ENCODE measurements around the gene SMIM13.

SMIM13 gene

DNA sequence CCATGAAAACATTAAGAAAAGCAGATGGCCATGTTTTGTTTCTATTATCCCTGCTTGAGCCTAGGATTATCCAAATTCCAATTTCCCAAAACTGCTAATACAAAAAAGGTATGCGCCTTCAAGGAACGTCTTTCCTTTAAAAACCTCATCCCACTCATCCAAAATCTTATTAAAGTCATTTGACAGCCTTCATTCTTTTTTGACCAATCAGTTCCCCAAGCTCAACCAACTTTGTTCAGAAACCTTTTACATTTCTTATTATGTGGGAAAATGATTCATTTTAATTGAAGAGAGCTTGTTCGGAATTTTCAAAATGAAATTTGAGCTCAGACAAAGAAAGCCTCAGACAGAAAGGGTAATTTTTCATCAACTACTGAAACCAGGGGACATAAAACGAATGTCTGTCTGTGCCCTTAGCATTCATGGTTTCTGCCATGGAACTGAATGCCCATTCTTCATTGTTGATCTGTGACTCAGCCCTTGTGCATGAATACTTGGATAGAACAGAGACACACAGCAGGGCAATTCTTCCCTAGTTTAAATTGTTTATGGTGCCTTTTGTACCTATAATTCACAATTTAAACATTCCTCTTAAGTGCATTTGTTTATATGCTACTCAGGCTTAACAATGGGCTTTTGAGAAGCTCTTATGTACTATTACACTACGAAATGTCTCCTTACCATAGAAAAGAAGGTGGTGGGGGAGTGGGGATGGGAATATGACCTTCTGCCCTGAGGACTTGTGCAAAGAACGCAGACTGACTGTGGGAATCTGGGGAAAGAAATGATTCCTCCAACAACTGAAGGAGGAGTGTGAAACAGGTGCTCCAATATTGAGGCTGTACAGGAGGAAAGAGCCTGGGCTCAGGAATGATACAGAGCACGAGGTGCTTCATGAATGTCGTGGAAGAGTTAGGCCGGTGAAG is 67.7 kb downstream of the SMIM13 start:
- no peak for DNase-seq (ENCODE audit: low read depth, low spot score)
- ChIA-PET CTCF (interaction anchor here (0.9 to 1.3 kb wide), 3 partner anchors 14 to 334 kb away, joined by 3 to 4 read pairs (median 4); no protein-coding TSS in a partner anchor), POLR2A (no interaction called here)
- no peak overlapping the region for H3K4me3 ChIP-seq (ENCODE audit: low read depth, low read length)
- TF ChIP-seq, protein P1, sequence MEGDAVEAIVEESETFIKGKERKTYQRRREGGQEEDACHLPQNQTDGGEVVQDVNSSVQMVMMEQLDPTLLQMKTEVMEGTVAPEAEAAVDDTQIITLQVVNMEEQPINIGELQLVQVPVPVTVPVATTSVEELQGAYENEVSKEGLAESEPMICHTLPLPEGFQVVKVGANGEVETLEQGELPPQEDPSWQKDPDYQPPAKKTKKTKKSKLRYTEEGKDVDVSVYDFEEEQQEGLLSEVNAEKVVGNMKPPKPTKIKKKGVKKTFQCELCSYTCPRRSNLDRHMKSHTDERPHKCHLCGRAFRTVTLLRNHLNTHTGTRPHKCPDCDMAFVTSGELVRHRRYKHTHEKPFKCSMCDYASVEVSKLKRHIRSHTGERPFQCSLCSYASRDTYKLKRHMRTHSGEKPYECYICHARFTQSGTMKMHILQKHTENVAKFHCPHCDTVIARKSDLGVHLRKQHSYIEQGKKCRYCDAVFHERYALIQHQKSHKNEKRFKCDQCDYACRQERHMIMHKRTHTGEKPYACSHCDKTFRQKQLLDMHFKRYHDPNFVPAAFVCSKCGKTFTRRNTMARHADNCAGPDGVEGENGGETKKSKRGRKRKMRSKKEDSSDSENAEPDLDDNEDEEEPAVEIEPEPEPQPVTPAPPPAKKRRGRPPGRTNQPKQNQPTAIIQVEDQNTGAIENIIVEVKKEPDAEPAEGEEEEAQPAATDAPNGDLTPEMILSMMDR (IDR thresholded peaks at IDR 0.05; ENCODE audit: insufficient read depth, low read length, missing control alignments): no peak

DNA sequence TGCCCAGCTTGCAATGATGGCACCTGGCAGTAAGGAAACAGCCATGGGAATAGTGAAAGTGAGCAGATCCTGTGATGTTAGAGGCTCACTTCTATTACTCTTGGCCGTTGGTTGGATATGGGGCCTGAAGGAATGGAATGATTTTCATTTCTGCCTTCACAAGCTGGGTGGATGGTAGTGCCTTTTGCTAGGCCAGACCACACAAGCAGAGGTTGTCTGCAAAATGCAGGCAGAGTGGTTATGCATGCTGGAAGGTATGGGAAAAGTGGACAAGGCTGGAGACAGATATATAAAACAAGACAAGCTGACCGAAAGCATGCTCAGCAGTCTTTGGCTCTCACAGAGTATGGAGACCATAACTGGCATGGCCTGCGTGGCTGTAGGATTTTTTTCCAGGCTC is 68.6 kb downstream of the SMIM13 start:
- ChIA-PET POLR2A (no interaction called here), CTCF (interaction anchor here (1.7 kb wide), 2 partner anchors 10 to 17 kb away, joined by 3 to 12 read pairs; no protein-coding TSS in a partner anchor)
- DNase-seq (ENCODE audit: low read depth, low spot score): no peak
- TF ChIP-seq, protein P1 (IDR thresholded peaks at IDR 0.05; ENCODE audit: insufficient read depth, low read length, missing control alignments): no peak
- H3K4me3 ChIP-seq (ENCODE audit: low read depth, low read length): no peak overlapping the region

DNA sequence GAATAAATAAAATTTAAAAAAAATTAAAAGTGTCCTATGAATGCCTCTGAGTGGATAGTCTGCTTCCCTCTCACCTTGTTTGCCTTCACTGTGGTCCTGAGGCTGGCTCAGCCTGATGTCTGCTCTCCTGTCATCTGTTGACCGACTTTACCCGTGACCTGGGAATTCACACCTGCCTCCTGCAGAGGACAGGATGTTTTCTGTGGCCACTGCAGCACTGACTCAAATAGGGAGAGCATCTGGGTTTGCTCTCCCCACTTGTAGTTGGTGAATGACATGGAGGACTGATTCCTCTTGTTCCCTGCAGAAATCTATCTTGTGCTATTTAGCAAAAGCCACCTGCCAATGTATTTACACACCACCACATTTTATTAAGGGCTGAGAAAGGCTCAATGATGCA is 70.3 kb downstream of the SMIM13 start:
- TF ChIP-seq, protein P1 (IDR thresholded peaks at IDR 0.05; ENCODE audit: insufficient read depth, low read length, missing control alignments): no peak

DNA sequence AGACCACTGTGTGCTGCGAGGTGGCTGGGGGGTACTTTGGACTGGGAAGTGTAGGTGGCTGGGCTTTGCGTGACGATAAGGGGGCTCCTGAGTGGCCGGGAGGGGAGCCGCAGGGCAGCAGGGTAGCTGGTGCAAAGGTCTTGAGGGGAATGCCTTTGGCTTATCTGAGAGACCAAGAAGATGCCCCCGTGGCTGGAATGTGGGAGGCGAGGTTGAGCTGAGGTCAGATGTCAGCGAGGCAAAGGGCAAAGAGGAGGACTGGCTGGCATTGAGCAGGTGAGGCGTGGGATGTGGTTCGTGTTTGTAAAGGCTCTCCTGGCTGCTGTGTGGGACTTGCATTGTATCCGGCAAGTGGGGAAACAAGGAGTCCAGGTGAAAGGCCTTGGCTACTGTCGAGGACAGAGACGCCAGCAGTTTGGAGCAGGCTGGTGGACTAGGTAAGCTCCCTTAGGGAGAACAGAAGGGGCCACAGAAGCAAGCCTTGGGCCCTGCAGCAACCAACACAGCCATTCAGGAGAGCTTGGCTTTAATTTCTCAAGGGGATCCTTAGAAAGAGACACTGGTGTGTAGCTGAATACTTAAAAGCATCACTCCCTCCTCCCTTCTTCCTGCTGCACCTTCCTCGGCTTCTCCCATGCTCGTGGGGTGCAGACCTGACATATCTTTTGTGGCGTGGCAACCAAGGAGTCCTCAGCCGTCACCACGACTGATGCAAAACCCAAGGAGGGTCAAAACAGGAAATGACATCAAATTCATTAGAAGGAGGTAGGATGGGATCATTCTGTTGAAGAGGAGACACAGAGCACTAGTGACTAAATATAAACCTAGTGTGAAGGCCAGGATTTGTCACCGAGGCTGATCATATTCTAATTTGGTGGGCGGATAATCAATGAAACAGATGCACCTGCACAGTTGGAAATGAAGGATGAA is 71.3 kb downstream of the SMIM13 start:
- POLR2A ChIA-PET: no interaction called here
- CTCF ChIA-PET: interaction anchor here (0.7 to 1.8 kb wide), 2 partner anchors 94 to 331 kb away, joined by 3 to 5 read pairs; no protein-coding TSS in a partner anchor
- H3K4me3 ChIP-seq (ENCODE audit: low read depth, low read length): no peak overlapping the region
- TF ChIP-seq, protein P1 (IDR thresholded peaks at IDR 0.05; ENCODE audit: insufficient read depth, low read length, missing control alignments): no peak
- DNase-seq (ENCODE audit: low read depth, low spot score): no peak

More for the DNA sequence above, 70.3 kb downstream of the SMIM13 start:
- ChIA-PET POLR2A (no interaction called here), CTCF (interaction anchor here (1.2 to 1.7 kb wide), 2 partner anchors 8 to 19 kb away, joined by 4 to 12 read pairs; no protein-coding TSS in a partner anchor)
- no peak for DNase-seq (ENCODE audit: low read depth, low spot score)
- no peak overlapping the region for H3K4me3 ChIP-seq (ENCODE audit: low read depth, low read length)

DNA sequence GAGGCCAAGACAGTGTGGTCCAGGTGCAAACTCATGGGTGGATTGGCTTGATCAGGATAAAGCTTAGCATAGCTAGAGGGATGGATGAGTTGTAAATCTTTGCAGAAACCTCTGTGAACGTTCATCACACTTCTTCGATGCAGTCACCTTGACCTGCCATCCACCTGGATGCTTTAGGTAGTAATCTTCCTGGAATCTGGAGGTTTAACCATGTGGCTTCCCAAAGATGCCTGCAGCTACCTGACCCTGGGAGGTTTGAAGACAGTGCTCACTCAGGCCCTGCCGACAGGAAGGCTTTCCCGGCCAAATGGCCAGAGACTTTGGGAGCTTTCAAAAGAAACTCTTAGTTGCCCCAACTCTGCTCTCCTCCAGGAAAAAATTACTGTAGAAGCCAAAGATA is 73.3 kb downstream of the SMIM13 start:
- ChIA-PET CTCF (interaction anchor here (0.7 to 9.8 kb wide), 7 partner anchors 10 to 331 kb away, joined by 3 to 115 read pairs (median 3); no protein-coding TSS in a partner anchor), POLR2A (no interaction called here)
- TF ChIP-seq, protein P1 (IDR thresholded peaks at IDR 0.05; ENCODE audit: insufficient read depth, low read length, missing control alignments): no peak
- no peak overlapping the region for H3K4me3 ChIP-seq (ENCODE audit: low read depth, low read length)
- no peak for DNase-seq (ENCODE audit: low read depth, low spot score)

All from AG04449 (cell line).